AML-193 (cell line): ENCODE data around the gene DAZAP1.

ENCODE experiments used
- DNase-seq, 2 experiments: peaks; one replicate each; lab custom pipeline; 2025; lab: John Stamatoyannopoulos, UW

DAZAP1 gene

GRCh38 chr19:1377176-1377964, 30.0 kb upstream of the DAZAP1 start:
- DNase-seq: no peak

- no peak for DNase-seq
These were observed 29.2 kb upstream of the DAZAP1 start for GRCh38 chr19:1377965-1378785.

- DNase-seq: no peak
These were observed 28.1 kb upstream of the DAZAP1 start for GRCh38 chr19:1379126-1379905.

- DNase-seq: no peak
These were observed 27.4 kb upstream of the DAZAP1 start for GRCh38 chr19:1379961-1380489.

- DNase-seq: no peak
These were observed 25.1 kb upstream of the DAZAP1 start for GRCh38 chr19:1382250-1382649.

- no peak for DNase-seq
These were observed 24.4 kb upstream of the DAZAP1 start for GRCh38 chr19:1383017-1383311.

- peak; percentile 73 to 79 for DNase-seq
These were observed 23.9 kb upstream of the DAZAP1 start, which contains the start of gene NDUFS7 for GRCh38 chr19:1383312-1384084. TSS of gene NDUFS7 (plus strand) at chr19:1383907. CDS start at chr19:1383927, 20 bp downstream.

- no peak for DNase-seq
These were observed 23.3 kb upstream of the DAZAP1 start for GRCh38 chr19:1384085-1384462.

- no peak for DNase-seq
These were observed 22.8 kb upstream of the DAZAP1 start for GRCh38 chr19:1384478-1385110.

- DNase-seq: no peak
These were observed 21.6 kb upstream of the DAZAP1 start for GRCh38 chr19:1385816-1386215.

GRCh38 chr19:1386945-1387683, 20.3 kb upstream of the DAZAP1 start:
- DNase-seq: no peak

GRCh38 chr19:1387684-1388636, 19.4 kb upstream of the DAZAP1 start:
- DNase-seq: no peak

- no peak for DNase-seq
These were observed 18.8 kb upstream of the DAZAP1 start for GRCh38 chr19:1388637-1389026.

GRCh38 chr19:1389033-1389940, 18.1 kb upstream of the DAZAP1 start:
- DNase-seq: no peak

GRCh38 chr19:1390890-1391423, 16.4 kb upstream of the DAZAP1 start:
- no peak for DNase-seq

- no peak for DNase-seq
These were observed 15.0 kb upstream of the DAZAP1 start for GRCh38 chr19:1392407-1392806.

GRCh38 chr19:1392939-1393530, 14.4 kb upstream of the DAZAP1 start:
- no peak for DNase-seq
